ENCODE results near the gene MRFAP1.

Gene MRFAP1

DNA sequence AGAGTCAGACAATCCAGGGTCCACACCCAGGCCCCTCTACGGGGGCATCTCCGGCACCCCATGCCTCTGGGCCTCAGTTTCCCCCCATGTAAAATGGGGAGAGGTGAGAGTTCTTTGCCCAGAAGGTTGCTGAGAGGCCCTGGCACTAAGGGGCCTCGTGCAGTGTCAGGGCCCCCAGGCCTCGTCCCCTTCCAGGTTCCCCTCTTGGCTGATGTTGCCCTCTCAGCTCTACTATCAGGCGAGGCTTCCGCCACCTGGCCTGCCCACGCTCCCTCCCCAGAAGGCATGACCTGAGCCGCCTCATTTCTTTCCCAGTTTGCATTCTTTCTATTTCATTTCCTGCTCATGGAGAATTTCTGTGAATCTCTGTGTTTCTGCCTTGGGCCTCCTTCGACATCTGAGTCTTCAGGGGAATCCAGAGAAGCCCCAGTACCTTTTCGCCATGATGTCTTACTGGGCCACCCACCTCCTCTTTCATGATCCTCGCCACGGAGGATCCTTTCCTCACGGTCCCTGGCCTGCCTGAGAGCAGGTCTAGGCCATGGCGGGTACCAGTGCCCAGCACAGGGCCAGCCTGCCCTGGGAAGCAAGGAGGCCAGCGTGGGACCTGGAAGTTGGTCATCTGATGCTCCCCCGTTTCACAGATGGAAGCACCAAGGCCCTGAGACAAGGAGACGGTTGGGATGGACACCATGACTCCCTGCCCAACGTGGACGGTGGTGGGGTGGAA lies 21.9 kb upstream of the MRFAP1 start:
- no peak for DNase-seq (ENCODE audit: low read depth)
- H3K4me3 ChIP-seq (ENCODE audit: low read depth, low read length), result no peak overlapping the region
- TF ChIP-seq, protein P1, sequence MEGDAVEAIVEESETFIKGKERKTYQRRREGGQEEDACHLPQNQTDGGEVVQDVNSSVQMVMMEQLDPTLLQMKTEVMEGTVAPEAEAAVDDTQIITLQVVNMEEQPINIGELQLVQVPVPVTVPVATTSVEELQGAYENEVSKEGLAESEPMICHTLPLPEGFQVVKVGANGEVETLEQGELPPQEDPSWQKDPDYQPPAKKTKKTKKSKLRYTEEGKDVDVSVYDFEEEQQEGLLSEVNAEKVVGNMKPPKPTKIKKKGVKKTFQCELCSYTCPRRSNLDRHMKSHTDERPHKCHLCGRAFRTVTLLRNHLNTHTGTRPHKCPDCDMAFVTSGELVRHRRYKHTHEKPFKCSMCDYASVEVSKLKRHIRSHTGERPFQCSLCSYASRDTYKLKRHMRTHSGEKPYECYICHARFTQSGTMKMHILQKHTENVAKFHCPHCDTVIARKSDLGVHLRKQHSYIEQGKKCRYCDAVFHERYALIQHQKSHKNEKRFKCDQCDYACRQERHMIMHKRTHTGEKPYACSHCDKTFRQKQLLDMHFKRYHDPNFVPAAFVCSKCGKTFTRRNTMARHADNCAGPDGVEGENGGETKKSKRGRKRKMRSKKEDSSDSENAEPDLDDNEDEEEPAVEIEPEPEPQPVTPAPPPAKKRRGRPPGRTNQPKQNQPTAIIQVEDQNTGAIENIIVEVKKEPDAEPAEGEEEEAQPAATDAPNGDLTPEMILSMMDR (conservative IDR thresholded peaks at IDR 0.05; ENCODE audit: low read depth, low read length), result no peak

DNA sequence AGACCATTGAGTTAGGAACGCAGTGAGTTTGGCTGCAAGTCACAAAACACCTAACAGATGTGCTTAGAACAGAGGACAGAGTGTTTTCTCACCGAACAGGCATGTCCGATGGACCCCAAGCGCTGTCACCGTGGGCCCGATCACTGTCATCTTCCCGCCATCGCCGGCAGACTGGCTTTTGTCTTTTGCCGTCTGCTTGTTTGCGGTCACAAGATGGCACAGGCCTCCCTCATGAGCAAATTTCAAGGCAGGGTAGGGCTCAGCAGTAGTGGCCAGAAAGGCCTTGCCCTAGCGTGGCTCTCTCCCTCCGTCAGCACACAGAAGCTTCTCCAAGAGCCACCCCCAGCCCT lies 21.4 kb upstream of the MRFAP1 start:
- TF ChIP-seq, protein P1 (conservative IDR thresholded peaks at IDR 0.05; ENCODE audit: low read depth, low read length), result no peak
- no peak for DNase-seq (ENCODE audit: low read depth)
- H3K4me3 ChIP-seq (ENCODE audit: low read depth, low read length), result no peak overlapping the region

DNA sequence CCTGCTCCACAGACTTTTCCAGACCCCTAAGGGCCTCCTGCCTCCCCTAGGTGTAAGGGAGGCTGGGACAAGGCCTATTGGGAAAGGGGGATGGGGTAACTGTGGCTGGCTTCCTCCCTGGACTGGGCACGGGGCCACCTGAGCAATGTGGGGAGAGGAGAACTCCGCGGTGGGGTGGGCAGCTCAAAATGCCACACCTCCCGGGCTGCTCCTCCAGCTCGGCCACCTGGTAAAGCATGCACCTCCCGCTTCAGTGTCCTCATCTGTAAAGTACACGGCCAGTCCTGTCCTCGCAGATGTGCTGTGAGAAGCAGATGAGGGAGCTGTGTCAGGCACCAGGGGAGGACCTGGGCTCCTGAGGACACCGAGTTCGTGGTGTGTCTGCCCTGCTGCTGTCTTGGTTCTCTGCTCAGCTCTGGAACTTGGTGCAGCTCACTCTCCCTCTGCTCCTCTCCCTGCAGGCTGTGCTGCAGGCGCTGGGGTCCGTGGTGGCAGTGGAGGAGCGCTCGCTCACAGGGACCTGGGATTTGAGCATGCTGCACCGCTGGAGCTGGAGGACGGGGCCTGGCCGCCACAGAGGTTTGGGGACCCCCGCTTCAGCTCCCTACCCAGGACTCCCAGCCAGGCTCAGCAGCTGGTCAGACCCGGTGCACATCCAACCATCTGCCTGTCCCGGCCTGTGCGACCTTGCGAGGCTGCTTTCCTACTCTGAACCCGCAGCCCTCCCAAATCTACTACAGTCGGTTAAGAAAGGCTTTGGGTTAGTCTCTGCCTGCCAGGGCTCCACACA lies 20.8 kb upstream of the MRFAP1 start:
- TF ChIP-seq, protein P1 (conservative IDR thresholded peaks at IDR 0.05; ENCODE audit: low read depth, low read length), result no peak
- no peak for DNase-seq (ENCODE audit: low read depth)

DNA sequence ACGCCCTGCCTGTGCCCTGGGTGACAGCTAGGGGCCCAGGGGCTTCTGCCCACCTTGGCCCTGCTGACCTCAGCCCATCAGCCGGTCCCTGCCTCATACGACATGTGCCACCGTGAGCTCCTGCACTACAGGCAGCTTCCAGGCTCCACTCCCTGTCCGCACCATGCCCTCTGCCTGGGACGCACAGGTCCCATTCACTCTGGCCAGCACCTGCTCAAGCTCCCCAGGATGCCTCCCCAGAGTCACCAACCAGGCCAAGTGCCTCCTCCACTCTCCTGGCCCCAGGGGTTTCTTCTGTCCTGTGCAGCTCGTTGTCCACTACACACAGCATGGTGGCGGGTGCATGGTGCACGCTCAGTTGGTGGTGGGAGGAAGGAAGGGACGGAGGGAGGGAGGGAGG lies 20.2 kb upstream of the MRFAP1 start:
- no peak for DNase-seq (ENCODE audit: low read depth)
- TF ChIP-seq, protein P1 (conservative IDR thresholded peaks at IDR 0.05; ENCODE audit: low read depth, low read length), result no peak
- no peak overlapping the region for H3K4me3 ChIP-seq (ENCODE audit: low read depth, low read length)

More for the DNA sequence above, 20.8 kb upstream of the MRFAP1 start:
- H3K4me3 ChIP-seq (ENCODE audit: low read depth, low read length), result no peak overlapping the region

DNA sequence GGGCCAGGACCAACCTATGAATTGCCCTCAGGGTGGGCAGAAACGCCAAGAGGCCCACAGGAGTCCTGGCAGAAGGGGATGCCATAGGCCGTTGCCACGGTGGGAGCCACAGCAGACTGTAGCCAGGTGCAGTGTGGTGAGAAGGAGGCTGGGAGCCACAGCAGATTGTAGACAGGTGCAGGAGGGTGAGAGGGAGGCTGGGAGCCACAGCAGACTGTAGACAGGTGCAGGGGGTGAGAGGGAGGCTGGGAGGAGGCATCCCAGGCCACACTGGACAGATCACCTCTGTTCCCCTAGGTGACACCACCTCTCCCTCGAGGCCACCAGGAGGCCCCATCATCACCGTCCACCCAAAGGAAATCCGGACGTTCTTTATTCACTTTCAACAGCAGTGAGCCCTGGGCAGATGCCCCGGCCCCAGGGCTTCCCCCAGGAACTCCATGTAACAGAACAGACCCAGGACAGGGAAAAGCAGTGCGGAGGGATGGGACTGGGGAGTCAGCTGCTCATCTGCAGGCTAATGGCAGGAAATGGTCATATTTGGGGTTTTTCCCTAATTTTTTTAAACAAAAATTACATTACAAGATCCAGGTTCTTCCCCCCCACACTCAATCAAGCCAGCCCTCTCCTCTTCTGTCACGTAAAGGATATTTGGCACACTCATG lies 19.5 kb upstream of the MRFAP1 start:
- TF ChIP-seq, protein P1 (conservative IDR thresholded peaks at IDR 0.05; ENCODE audit: low read depth, low read length), result no peak
- DNase-seq (ENCODE audit: low read depth), result no peak
- no peak overlapping the region for H3K4me3 ChIP-seq (ENCODE audit: low read depth, low read length)

DNA sequence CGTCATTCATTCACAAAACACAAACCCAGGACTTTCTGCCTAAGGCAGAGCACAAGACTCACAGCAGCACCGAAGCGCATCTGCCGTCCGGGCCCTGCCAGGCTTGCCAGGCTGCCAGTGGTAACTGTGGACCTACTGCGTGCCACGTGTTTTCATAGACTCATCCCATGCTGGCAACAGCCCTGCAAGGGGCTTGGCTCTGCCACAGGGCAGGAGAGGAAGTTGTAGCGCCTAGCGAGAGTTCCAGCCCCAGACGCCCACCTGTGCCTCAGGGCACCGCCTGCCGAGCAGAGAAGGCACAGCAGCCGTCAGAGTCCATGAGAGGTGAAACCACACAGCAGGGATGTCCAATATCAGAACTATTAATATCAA lies 18.9 kb upstream of the MRFAP1 start:
- H3K4me3 ChIP-seq (ENCODE audit: low read depth, low read length), result no peak overlapping the region
- TF ChIP-seq, protein P1 (conservative IDR thresholded peaks at IDR 0.05; ENCODE audit: low read depth, low read length), result no peak
- DNase-seq (ENCODE audit: low read depth), result no peak

All from choroid plexus epithelial cell (primary cell).